ENCODE data around the gene SYT6.

The SYT6 gene

DNA sequence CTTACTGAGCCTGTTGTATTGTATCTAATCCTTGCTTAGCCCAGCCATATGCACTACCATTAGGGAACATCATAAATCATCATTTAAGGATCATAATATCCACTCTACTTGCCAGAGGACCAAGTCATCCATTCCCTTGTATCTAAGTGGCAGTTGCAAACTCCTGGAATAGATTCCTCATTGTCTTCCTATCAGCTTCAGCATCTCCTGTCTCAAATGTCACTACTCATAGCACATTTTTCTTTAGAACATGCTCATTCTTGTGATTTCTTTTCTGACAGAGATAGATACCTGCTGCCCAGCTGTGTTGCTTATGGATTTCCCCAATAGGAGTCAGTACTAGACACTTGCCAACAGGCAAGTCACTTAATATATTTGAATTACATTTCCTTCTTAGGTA lies 90.1 kb downstream of the SYT6 start:
- peak; percentile 77 to 88 for DNase-seq

DNA sequence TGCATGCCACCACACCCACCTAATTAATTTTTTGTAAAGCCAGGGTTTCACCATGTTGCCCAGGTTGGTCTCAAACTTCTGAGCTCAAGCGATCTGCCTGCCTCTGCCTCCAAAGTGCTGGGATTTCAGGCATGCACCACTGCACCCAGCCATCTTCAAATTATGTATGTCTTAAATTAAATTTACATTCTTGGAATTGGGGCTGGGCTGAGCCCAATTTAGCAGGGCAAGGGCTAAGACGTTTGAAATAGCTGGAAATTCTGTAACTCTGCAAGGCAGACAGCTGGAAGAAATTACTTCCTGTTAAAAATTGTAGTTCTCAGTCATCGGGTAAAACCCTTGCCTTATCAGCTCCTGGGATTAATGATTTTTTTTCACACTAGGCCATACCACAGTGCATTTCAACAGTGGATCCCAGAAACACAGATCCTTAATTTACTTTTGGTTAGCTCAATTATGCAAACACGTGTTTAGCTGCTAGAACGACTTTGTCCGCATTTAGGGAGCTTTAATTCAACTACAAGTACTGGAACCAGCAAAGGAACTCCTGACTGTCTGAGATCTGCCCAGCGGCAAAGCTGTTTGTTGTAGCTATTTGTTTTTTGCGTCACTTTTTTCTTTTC lies 91.1 kb downstream of the SYT6 start:
- DNase-seq = no peak

DNA sequence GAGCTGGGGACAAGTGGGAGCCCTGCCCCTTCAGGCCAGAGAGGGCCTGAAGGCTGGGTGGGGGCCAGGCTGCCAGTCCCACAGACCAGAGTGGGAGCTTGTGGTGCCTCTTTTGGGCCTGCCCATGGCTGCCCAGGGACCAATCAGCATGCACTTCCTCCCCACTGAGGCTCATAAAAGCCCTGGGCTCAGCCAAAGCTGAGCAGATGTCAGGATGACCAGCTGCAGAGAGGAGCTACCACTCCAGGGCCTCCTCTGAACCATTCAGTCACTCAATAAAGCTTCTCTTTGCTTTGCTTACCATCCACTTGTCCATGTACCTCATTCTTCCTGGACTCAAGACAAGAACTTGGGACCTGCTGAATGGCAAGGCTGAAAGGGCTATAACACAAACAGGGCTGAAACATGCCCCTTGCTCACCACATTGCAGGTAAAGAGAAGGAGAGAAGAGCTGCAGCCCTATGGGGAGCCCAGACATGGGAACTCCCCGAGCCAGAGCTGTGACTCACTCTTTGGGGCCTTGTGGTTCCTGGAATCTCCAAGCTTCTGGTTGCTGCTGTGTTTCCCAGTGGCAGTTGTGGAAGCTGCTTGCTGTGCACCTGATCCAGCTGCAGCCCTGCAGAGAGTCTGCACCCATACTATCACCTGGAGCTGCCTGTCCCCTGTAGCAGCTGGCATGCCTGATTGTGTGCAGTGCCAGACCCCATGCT lies 92.4 kb downstream of the SYT6 start:
- DNase-seq = no peak

DNA sequence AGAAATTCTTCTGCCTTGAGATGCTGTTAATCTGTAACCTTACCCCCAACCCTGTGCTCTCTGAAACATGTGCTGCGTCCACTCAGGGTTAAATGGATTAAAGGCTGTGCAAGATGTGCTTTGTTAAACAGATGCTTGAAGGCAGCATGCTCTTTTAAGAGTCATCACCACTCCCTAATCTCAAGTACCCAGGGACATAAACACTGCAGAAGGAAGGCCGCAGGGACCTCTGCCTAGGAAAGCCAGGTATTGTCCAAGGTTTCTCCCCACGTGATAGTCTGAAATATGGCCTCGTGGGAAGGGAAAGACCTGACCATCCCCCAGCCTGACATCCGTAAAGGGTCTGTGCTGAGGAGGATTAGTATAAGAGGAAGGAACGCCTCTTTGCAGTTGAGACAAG lies 95.4 kb downstream of the SYT6 start:
- DNase-seq = peak; percentile 94 to 95

DNA sequence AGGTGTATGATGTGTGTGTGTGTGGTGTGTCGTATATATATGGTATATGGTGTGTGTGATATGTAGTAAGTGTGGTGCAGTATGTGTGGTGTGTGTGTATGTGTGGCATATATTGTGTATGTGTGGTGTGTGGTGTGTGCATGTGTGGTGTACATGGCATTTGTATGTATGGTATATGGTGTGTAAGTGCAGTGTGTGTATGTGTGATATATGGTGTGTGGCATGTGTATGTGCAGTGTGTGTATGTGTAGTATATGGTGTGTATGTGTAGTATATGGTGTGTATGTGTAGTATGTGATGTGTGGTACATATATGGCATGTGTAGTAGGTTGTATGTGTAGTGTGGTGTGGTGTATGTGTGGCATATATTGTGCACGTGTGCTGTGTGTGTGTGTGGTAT lies 99.5 kb downstream of the SYT6 start:
- DNase-seq = no peak

DNA sequence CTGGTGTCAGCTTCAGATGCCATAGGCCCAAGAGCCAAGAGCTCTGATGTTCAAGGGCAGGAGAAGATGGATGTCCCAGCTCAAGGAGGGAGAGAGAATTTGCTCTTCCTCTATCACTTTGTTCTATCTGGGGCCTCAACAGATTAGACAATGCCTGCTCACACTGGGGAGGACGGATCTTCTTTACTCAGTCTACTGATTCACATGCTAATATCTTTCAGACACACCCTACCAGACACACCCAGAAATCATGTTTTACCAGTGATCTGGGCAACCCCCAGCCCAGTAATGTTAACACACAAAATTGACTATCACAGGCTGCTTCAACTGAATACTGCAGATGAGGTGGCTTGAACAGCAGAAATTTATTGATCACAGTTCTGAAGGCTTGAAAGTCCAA lies 105.4 kb downstream of the SYT6 start:
- DNase-seq = no peak

DNA sequence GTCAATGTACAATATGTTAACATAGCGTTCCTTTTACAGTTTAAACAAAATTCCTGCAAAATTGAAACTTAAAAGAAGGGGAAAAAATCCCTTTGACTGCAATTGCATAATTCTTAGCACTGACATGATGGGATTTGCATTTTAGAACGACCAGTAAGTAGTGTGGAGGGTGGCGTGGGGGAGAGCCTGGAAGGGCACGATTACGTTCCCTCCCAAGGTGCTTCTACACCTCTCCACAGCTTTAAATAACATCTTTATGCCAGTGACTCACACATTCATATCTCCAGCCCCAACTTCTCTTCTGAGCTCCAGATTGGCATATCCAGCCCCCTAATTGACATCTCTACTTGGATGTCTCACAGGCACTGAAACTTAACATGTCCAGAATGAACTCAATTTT lies 110.1 kb downstream of the SYT6 start:
- no peak for DNase-seq

DNA sequence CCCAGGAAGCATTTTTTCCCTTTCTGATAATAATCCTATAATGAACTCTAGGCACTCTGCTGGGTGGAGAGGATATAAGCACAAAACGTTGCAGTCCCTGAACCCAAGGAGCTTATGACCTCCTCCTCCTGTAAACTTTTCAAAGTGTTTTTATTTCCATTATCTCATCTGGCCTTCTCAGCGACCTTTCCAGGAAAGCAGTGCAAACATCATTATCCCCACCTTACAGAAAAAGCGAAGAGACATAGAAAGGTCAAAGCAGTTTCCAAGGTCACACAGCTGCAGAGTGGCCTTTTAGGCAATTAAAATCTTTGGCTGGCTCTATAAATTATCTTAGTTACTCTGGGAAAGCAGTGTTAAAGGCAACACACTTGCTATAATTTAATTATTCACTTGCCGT lies 110.6 kb downstream of the SYT6 start:
- no peak for DNase-seq

DNA sequence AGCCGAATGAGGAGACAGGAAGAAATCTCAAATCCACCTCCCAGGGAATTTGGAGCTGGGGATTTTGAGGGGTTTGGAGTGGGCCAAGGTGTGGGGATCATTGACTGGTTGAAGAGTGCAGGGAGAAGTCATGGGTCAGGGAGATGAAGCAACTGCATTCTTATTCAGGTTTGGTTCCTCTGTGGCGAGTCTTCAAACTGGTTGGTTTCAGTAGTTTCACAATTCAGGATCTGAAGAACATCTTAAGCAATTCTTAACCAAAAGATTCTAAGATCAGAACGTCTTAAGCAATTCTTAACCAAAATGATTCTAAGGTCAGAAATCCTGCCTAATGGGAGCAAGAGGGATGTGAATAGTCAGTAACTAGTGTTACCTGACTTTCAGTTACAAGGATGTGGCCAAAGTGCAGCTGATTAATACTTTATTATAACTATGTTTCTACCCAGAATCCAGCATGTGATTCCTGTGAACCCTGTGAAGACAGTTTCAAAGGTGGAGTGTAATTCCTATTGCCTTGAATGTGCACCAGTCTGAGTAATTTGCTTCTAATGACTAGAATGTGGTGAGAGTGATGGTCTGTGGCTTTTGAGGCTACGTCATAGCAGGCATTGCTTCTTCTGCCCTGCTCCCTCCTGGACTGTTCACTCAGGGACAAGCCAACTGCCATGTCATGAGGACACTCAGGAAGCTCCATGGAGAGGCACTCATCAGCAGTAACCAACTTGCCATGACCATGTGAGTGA lies 113.2 kb downstream of the SYT6 start:
- DNase-seq = no peak

Measured in NCI-H524 (cell line).